ENCODE data around the gene FCN3. TPM values are rescaled to one million over a fixed set of nuclear protein-coding genes. Genes with fewer than 3 reads are reported as not detected.

FCN3 gene
- total and polyA plus RNA-seq, 2 of the 4 experiments (the other 2 are of a cell fraction), result not detected

- in situ Hi-C loops (cut with MboI; ENCODE audit: low sequenced_read_pairs), result no loop called here
- peak within 1 kb of the TSS; percentile 79 for H4K91ac ChIP-seq (ENCODE audit: insufficient read depth, low read depth, low read length)
- CTCF ChIA-PET, result interaction anchor here (0.8 to 2.3 kb wide), 9 partner anchors 11 to 70 kb away, joined by 3 to 9 read pairs (median 5); no protein-coding TSS in a partner anchor
- H3K18ac ChIP-seq (ENCODE audit: low read depth, low read length), result peak within 1 kb of the TSS; percentile 55
- H3K9me3 ChIP-seq (ENCODE audit: control insufficient read depth, insufficient read depth, low read length), result no peaks in the 10 kb centered on the region
- peak within 1 kb of the TSS; percentile 93 for H3K9ac ChIP-seq (ENCODE audit: low read depth, low read length)
- peak within 1 kb of the TSS; percentile 94 for H3K27ac ChIP-seq (ENCODE audit: insufficient read depth, low read length)
- peak within 1 kb of the TSS; percentile 91 for H2AK9ac ChIP-seq (replicated peaks; ENCODE audit: low read depth, low read length, poor library complexity)
- peak within 1 kb of the TSS; percentile 98 for H3K4me2 ChIP-seq (ENCODE audit: low read depth, low read length)
- H4K5ac ChIP-seq (ENCODE audit: low read depth, low read length), result peak within 1 kb of the TSS; percentile 78; the same call in 1 of the 2 replicates
- intact Hi-C loops (cut with micrococcal nuclease), result loop anchor here (2.0 kb wide), 1 partner anchor 66 kb away; no protein-coding TSS in a partner anchor
- H3K4ac ChIP-seq (ENCODE audit: low read depth, low read length), result peak within 1 kb of the TSS; percentile 91
- peak within 1 kb of the TSS; percentile 71 to 93 for H4K8ac ChIP-seq (ENCODE audit: low read depth in 2 of 2, low read length in 2 of 2)
- peak within 1 kb of the TSS; percentile 86 for H3K23ac ChIP-seq (ENCODE audit: low read depth, low read length)
- no TSS peak for BruUV-seq (replicated peaks)
- no peak within 1 kb of the TSS for H2BK15ac ChIP-seq (ENCODE audit: low read depth, low read length)
- TF ChIP-seq MAZ (IDR thresholded peaks at IDR 0.05; ENCODE audit: borderline replicate concordance, low read depth, low read length) (peak; percentile 84; the same call in 1 of the 2 replicates), RAD21 (IDR thresholded peaks at IDR 0.05; ENCODE audit: low read length) (no peak; the same call in 1 of the 2 replicates), CHD1 (IDR thresholded peaks at IDR 0.05; ENCODE audit: low read depth, low read length) (no peak), MXI1 (IDR thresholded peaks at IDR 0.05; ENCODE audit: borderline replicate concordance, low read depth, low read length) (peak; percentile 54; the same call in 1 of the 2 replicates), BHLHE40 (IDR thresholded peaks at IDR 0.05; ENCODE audit: low read depth, low read length) (no peak)
- TF ChIP-seq, protein P1, sequence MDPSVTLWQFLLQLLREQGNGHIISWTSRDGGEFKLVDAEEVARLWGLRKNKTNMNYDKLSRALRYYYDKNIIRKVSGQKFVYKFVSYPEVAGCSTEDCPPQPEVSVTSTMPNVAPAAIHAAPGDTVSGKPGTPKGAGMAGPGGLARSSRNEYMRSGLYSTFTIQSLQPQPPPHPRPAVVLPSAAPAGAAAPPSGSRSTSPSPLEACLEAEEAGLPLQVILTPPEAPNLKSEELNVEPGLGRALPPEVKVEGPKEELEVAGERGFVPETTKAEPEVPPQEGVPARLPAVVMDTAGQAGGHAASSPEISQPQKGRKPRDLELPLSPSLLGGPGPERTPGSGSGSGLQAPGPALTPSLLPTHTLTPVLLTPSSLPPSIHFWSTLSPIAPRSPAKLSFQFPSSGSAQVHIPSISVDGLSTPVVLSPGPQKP (IDR thresholded peaks at IDR 0.05; ENCODE audit: borderline replicate concordance, low read depth, low read length), result no peak
- TF ChIP-seq, protein P2, sequence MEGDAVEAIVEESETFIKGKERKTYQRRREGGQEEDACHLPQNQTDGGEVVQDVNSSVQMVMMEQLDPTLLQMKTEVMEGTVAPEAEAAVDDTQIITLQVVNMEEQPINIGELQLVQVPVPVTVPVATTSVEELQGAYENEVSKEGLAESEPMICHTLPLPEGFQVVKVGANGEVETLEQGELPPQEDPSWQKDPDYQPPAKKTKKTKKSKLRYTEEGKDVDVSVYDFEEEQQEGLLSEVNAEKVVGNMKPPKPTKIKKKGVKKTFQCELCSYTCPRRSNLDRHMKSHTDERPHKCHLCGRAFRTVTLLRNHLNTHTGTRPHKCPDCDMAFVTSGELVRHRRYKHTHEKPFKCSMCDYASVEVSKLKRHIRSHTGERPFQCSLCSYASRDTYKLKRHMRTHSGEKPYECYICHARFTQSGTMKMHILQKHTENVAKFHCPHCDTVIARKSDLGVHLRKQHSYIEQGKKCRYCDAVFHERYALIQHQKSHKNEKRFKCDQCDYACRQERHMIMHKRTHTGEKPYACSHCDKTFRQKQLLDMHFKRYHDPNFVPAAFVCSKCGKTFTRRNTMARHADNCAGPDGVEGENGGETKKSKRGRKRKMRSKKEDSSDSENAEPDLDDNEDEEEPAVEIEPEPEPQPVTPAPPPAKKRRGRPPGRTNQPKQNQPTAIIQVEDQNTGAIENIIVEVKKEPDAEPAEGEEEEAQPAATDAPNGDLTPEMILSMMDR (conservative IDR thresholded peaks at IDR 0.05; ENCODE audit: low read depth, low read length), result peak; percentile 67
- H3K4me3 ChIP-seq (ENCODE audit: insufficient read depth, low read depth, low read length), result peak within 1 kb of the TSS; percentile 77
- no peak within 1 kb of the TSS for H2BK20ac ChIP-seq (ENCODE audit: low read depth, low read length)
- POLR2A ChIA-PET (ENCODE audit: unreplicated experiment), result interaction anchor here (0.5 to 0.8 kb wide), 2 partner anchors 44 to 313 kb away, joined by 3 to 5 read pairs; partner anchors contain the start of gene TMEM222
- peak within 1 kb of the TSS; percentile 99 for H2AFZ ChIP-seq (replicated peaks; ENCODE audit: low read length, poor library complexity)
- dilution Hi-C loops (cut with HindIII; ENCODE audit: low sequenced_read_pairs, unreplicated experiment), result no loop called here
- peaks cover 6 to 24% of the 10 kb centered on the region in 2 experiments; a peak in 3 of 4 replicates for H3K79me1 ChIP-seq (ENCODE audit: low read depth in 1 of 2, low read length in 2 of 2)
- peak within 1 kb of the TSS; percentile 95 for H3K56ac ChIP-seq (ENCODE audit: extremely low read depth, insufficient read depth, low read length)
- peak within 1 kb of the TSS; percentile 54 for H2BK120ac ChIP-seq (ENCODE audit: low read depth, low read length)
- DNase-seq (peak; percentile 59), ATAC-seq (ENCODE audit: low read depth) (peak; percentile 71)
- 0% methylated on average over 23 of the region's 67 CpGs; no CpG with 5 or more reads in 1 of the 2 experiments for WGBS, 2 experiments (ENCODE audit: extremely low coverage in 2 of 2, insufficient read length in 1 of 2)
- peaks cover 22% of the 10 kb centered on the region for H3K36me3 ChIP-seq (ENCODE audit: control insufficient read depth, insufficient read depth, low read length)
- H2BK5ac ChIP-seq (ENCODE audit: low read depth, low read length, poor library complexity, severe bottlenecking), result peak within 1 kb of the TSS; percentile 84
- H4K20me1 ChIP-seq (ENCODE audit: insufficient read depth, low read length), result peaks cover 2% of the 10 kb centered on the region; the same call in 1 of the 2 replicates
- H3K14ac ChIP-seq (replicated peaks; ENCODE audit: low read depth, low read length), result peak within 1 kb of the TSS; percentile 91
- peaks cover 11% of the 10 kb centered on the region for H3K4me1 ChIP-seq (ENCODE audit: control insufficient read depth, insufficient read depth, low read length)
- H2AK5ac ChIP-seq (ENCODE audit: low read depth, low read length), result peak within 1 kb of the TSS; percentile 70
- H3K27me3 ChIP-seq (ENCODE audit: control insufficient read depth, insufficient read depth, low read length), result no peaks in the 10 kb centered on the region
- peaks cover 18% of the 10 kb centered on the region for H3K9me1 ChIP-seq (ENCODE audit: insufficient read depth, low read length)
Observed at GRCh38 chr1:27366411-27367159, 8.0 kb downstream of the FCN3 start, which contains the start of gene MAP3K6. MAP3K6 (minus strand) TSS chr1:27366961; CDS start chr1:27366597, 364 bp downstream.
